ENCODE data around the gene RIPOR3.

Gene RIPOR3

DNA sequence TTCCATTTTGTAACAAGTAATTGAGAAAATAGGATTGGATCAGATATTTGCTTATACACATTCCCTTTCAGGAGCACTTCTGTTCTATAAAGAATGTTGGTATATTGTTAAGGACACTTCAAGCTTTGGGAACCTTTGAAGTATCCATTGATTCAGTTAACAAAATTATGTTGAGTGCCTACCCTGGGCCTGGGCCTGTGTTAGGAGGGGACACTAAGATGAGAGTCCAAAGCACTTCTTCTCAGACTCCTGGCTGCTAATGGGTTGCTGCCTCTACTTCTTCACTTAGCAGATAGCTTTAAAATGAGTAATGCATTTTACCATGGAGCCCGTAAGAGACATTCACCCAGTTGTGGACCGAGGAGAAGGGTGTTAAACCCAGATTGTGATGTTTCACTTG, 140.8 kb downstream of the RIPOR3 start:
- POLR2A ChIA-PET: no interaction called here
- no peak for TF ChIP-seq FOXK2 (IDR thresholded peaks at IDR 0.05)
- TF ChIP-seq NFRKB (IDR thresholded peaks at IDR 0.05): no peak
- CTCF ChIA-PET: no interaction called here
- no peak for DNase-seq (ENCODE audit: extremely low spot score)

- TF ChIP-seq FOXA1 (IDR thresholded peaks at IDR 0.05) (no peak), SUZ12 (IDR thresholded peaks at IDR 0.05) (no peak), L3MBTL2 (conservative IDR thresholded peaks at IDR 0.05) (no peak), FOXK2 (IDR thresholded peaks at IDR 0.05) (no peak), ARNT (IDR thresholded peaks at IDR 0.05) (no peak), NFRKB (IDR thresholded peaks at IDR 0.05) (no peak), LEF1 (IDR thresholded peaks at IDR 0.05; ENCODE audit: borderline replicate concordance) (no peak), ELF4 (IDR thresholded peaks at IDR 0.05) (no peak), CTBP1 (IDR thresholded peaks at IDR 0.05; ENCODE audit: borderline replicate concordance) (no peak)
- no peak for DNase-seq (ENCODE audit: extremely low spot score)
- ChIA-PET CTCF (no interaction called here), POLR2A (interaction anchor here (1.4 kb wide), 1 partner anchor 14 kb away, joined by 3 read pairs; no protein-coding TSS in a partner anchor)
Measured at GRCh38 chr20:50548396-50548795, 142.9 kb downstream of the RIPOR3 start.

- TF ChIP-seq FOXK2 (IDR thresholded peaks at IDR 0.05) (no peak), SUZ12 (IDR thresholded peaks at IDR 0.05) (no peak), ZNF384 (IDR thresholded peaks at IDR 0.05) (no peak)
Measured at GRCh38 chr20:50547964-50548363, 143.4 kb downstream of the RIPOR3 start.

DNA sequence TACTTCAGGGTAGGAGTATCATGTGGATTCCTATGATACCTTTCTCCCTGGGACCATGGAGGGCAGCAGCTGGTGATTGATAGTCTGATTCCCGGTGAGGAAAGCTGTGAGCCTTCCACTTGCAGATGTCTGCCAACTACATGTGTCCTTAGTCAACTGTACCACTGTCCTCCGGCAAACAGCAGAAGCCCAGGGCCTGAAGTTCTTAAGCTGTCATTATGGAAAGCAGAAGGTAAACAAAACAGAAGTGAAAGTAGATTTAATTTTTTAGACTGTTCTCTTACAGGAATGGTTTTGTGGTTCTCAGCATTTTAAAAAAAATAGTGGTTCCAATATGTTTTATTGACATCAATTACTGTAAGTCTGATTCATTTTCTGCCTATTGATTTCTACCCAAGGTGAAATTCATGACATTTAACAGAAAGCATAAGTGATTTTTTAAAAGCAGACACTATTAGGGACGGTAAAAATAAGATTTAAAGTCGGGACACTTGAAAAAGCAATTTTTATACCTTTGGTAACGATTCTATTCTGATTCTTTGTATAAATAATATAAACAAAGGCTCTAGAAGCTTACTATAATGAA, 144.5 kb downstream of the RIPOR3 start:
- ChIA-PET POLR2A (no interaction called here), CTCF (no interaction called here)
- no peak for TF ChIP-seq FOXK2 (IDR thresholded peaks at IDR 0.05)
- TF ChIP-seq ELF4 (IDR thresholded peaks at IDR 0.05): no peak
- TF ChIP-seq L3MBTL2 (conservative IDR thresholded peaks at IDR 0.05): no peak
- TF ChIP-seq ZNF384 (IDR thresholded peaks at IDR 0.05): no peak
- no peak for TF ChIP-seq NFRKB (IDR thresholded peaks at IDR 0.05)
- TF ChIP-seq SP1 (IDR thresholded peaks at IDR 0.05): no peak
- no peak for TF ChIP-seq CTBP1 (IDR thresholded peaks at IDR 0.05; ENCODE audit: borderline replicate concordance)
- no peak for TF ChIP-seq TARDBP (IDR thresholded peaks at IDR 0.05)
- no peak for TF ChIP-seq HDGF (IDR thresholded peaks at IDR 0.05; ENCODE audit: borderline replicate concordance)
- TF ChIP-seq LEF1 (IDR thresholded peaks at IDR 0.05; ENCODE audit: borderline replicate concordance): no peak
- TF ChIP-seq, protein P1, sequence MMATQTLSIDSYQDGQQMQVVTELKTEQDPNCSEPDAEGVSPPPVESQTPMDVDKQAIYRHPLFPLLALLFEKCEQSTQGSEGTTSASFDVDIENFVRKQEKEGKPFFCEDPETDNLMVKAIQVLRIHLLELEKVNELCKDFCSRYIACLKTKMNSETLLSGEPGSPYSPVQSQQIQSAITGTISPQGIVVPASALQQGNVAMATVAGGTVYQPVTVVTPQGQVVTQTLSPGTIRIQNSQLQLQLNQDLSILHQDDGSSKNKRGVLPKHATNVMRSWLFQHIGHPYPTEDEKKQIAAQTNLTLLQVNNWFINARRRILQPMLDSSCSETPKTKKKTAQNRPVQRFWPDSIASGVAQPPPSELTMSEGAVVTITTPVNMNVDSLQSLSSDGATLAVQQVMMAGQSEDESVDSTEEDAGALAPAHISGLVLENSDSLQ (IDR thresholded peaks at IDR 0.05): no peak
- no peak for TF ChIP-seq SUZ12 (IDR thresholded peaks at IDR 0.05)
- no peak for TF ChIP-seq FOXM1 (IDR thresholded peaks at IDR 0.05; ENCODE audit: borderline replicate concordance)
- no peak for TF ChIP-seq ARNT (IDR thresholded peaks at IDR 0.05)
- no peak for TF ChIP-seq FOXA1 (IDR thresholded peaks at IDR 0.05)
- no peak for TF ChIP-seq BHLHE40 (IDR thresholded peaks at IDR 0.05; ENCODE audit: borderline replicate concordance)
- DNase-seq (ENCODE audit: extremely low spot score): no peak

More at GRCh38 chr20:50547964-50548363, 143.4 kb downstream of the RIPOR3 start:
- DNase-seq (ENCODE audit: extremely low spot score): no peak
- POLR2A ChIA-PET: no interaction called here
- CTCF ChIA-PET: no interaction called here

DNA sequence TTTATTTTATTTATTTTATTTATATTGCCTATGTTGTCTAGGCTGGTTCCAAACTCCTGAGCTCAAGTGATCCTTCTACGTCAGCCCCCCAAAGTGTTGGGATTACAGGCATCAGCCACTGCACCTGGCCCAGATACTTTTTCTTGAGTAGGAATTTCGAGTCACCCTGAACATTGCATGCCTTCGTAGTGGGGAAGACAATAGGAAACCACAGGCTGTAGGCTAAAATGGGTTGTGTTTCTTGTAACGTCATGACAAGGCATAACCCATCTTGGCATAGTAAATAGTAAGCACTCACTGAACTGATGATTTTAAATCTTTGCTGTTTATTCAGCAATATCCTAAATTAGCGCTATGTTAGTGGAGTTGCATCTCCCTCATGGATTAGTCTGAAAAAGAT, 146.2 kb downstream of the RIPOR3 start:
- DNase-seq (ENCODE audit: extremely low spot score): no peak
- POLR2A ChIA-PET: no interaction called here
- CTCF ChIA-PET: no interaction called here
- TF ChIP-seq ZNF384 (IDR thresholded peaks at IDR 0.05) (no peak), TARDBP (IDR thresholded peaks at IDR 0.05) (no peak), SP1 (IDR thresholded peaks at IDR 0.05) (no peak), FOXK2 (IDR thresholded peaks at IDR 0.05) (no peak), L3MBTL2 (conservative IDR thresholded peaks at IDR 0.05) (no peak), FOXM1 (IDR thresholded peaks at IDR 0.05; ENCODE audit: borderline replicate concordance) (no peak), SUZ12 (IDR thresholded peaks at IDR 0.05) (no peak)

DNA sequence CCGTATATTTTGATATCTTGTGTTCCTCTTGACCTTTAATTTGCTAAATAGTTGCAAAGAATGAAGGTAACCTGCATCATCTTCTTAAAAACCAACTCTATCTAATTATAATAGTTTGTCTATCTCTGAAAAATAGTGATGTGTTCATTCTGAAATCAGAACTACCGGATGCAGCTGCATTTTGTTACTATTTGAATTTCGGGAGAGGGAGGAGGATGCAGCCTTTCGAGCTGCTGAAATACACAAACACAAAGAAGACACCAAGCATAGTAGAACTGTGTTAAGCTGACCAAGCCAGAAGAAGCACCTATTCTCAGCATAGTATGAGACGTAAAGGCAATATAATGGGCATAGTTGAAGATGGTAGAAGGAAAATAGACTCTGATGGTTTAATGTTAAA, 148.0 kb downstream of the RIPOR3 start:
- CTCF ChIA-PET: no interaction called here
- DNase-seq (ENCODE audit: extremely low spot score): no peak
- POLR2A ChIA-PET: no interaction called here
- TF ChIP-seq FOXM1 (IDR thresholded peaks at IDR 0.05; ENCODE audit: borderline replicate concordance): no peak
- no peak for TF ChIP-seq SP1 (IDR thresholded peaks at IDR 0.05)
- no peak for TF ChIP-seq BHLHE40 (IDR thresholded peaks at IDR 0.05; ENCODE audit: borderline replicate concordance)
- no peak for TF ChIP-seq LEF1 (IDR thresholded peaks at IDR 0.05; ENCODE audit: borderline replicate concordance)
- no peak for TF ChIP-seq NFRKB (IDR thresholded peaks at IDR 0.05)

GRCh38 chr20:50541606-50542041, 149.7 kb downstream of the RIPOR3 start:
- TF ChIP-seq, protein P1 (IDR thresholded peaks at IDR 0.05): peak; percentile 20; the same call in 1 of the 2 replicates
- no peak for TF ChIP-seq LEF1 (IDR thresholded peaks at IDR 0.05; ENCODE audit: borderline replicate concordance)
- CTCF ChIA-PET: no interaction called here
- POLR2A ChIA-PET: no interaction called here
- no peak for DNase-seq (ENCODE audit: extremely low spot score)

All from HEK293T (cell line).